HG03520 (cell line): ENCODE data around the gene BABAM2.

ENCODE experiments used
- ATAC-seq: cut with Tn5 transposase; IDR thresholded peaks from one replicate; pipeline ENCODE4 v1.9.1; 2021; ENCODE audit warnings: mild to moderate bottlenecking, moderate library complexity; ENCODE audit not compliant: unreplicated experiment

Gene BABAM2

GRCh38 chr2:28182348-28182747 is 291.8 kb downstream of the BABAM2 start:
- no peak for ATAC-seq

- no peak for ATAC-seq
Observed at GRCh38 chr2:28185153-28185552, 294.6 kb downstream of the BABAM2 start.

GRCh38 chr2:28185891-28186290 is 295.4 kb downstream of the BABAM2 start:
- ATAC-seq: no peak

- ATAC-seq: no peak
Observed at GRCh38 chr2:28187186-28187585, 296.7 kb downstream of the BABAM2 start.

GRCh38 chr2:28188436-28188835 is 297.9 kb downstream of the BABAM2 start:
- ATAC-seq: no peak

GRCh38 chr2:28193630-28194403 is 303.3 kb downstream of the BABAM2 start:
- ATAC-seq: no peak

- ATAC-seq: no peak
Observed at GRCh38 chr2:28199995-28200679, 309.6 kb downstream of the BABAM2 start.

- ATAC-seq: no peak
Observed at GRCh38 chr2:28201671-28202180, 311.2 kb downstream of the BABAM2 start.

GRCh38 chr2:28202719-28203118 is 312.2 kb downstream of the BABAM2 start:
- no peak for ATAC-seq

GRCh38 chr2:28206762-28207161 is 316.2 kb downstream of the BABAM2 start:
- ATAC-seq: no peak

- ATAC-seq: no peak
Observed at GRCh38 chr2:28209261-28209691, 318.7 kb downstream of the BABAM2 start.

GRCh38 chr2:28209864-28210263 is 319.3 kb downstream of the BABAM2 start:
- ATAC-seq: no peak

- no peak for ATAC-seq
Observed at GRCh38 chr2:28210535-28210934, 320.0 kb downstream of the BABAM2 start.

- no peak for ATAC-seq
Observed at GRCh38 chr2:28216331-28216730, 325.8 kb downstream of the BABAM2 start.

- ATAC-seq: no peak
Observed at GRCh38 chr2:28217042-28217740, 326.7 kb downstream of the BABAM2 start.

- no peak for ATAC-seq
Observed at GRCh38 chr2:28219138-28219537, 328.6 kb downstream of the BABAM2 start.

GRCh38 chr2:28219758-28220368 is 329.3 kb downstream of the BABAM2 start:
- ATAC-seq: no peak

GRCh38 chr2:28224648-28225472 is 334.3 kb downstream of the BABAM2 start:
- ATAC-seq: no peak

GRCh38 chr2:28225473-28226080 is 335.0 kb downstream of the BABAM2 start:
- no peak for ATAC-seq

GRCh38 chr2:28226558-28226957 is 336.0 kb downstream of the BABAM2 start:
- ATAC-seq: no peak
